Gastrocnemius medialis (tissue), 4 donors: ENCODE results near the gene STARD13.

Experiments used
- CTCF ChIP-seq, 5 experiments: fragments of 450-650 bp in 3 of 5; fragments of 200-600 bp in 2 of 5; sonication (generic) in 2 of 5; IDR thresholded peaks in 4 of 5; conservative IDR thresholded peaks in 1 of 5; 1 replicate in 4 of 5; 2 replicates in 1 of 5; pipeline ENCODE4 v1.5.1; 2016 to 2019; ENCODE audit warnings: antibody characterized with exemption in 5 of 5, mild to moderate bottlenecking in 3 of 5, moderate library complexity in 3 of 5
- POLR2A ChIP-seq, 2 donors: fragments of 450-650 bp; IDR thresholded peaks; one replicate each; pipeline ENCODE4 v1.6.1; 2017; ENCODE audit warnings: antibody characterized with exemption in 2 of 2, mild to moderate bottlenecking in 2 of 2, moderate library complexity in 2 of 2

GRCh38 chr13:33208290-33209220 is 77.0 kb downstream of the STARD13 start:
- no peak for TF ChIP-seq POLR2A (IDR thresholded peaks at IDR 0.05)
- no peak for TF ChIP-seq CTCF (IDR thresholded peaks at IDR 0.05 in 4 of 5, conservative IDR thresholded peaks at IDR 0.05 in 1 of 5)
